Measurements from ENCODE around the gene MARCHF5.

MARCHF5 gene

GRCh38 chr10:92381543-92381954, 90.6 kb downstream of the MARCHF5 start:
- Histone ChIP-seq H2AFZ (ENCODE audit: low read depth, low read length) (no peak overlapping the region), H3K27ac (ENCODE audit: low read length) (no peak overlapping the region), H3K4me1 (ENCODE audit: insufficient read depth, low read length) (no peaks in the 10 kb centered on the region), H3K36me3 (ENCODE audit: insufficient read depth, low read length) (no peaks in the 10 kb centered on the region), H3K27me3 (ENCODE audit: insufficient read depth, low read length, poor library complexity) (peaks cover 4% of the 10 kb centered on the region), H3K4me3 (ENCODE audit: low read depth in 1 of 2, low read length in 2 of 2) (no peak overlapping the region), H3K9me3 (ENCODE audit: insufficient read depth, low read length, severe bottlenecking) (no peaks in the 10 kb centered on the region), H4K20me1 (ENCODE audit: insufficient read depth, low read length) (no peaks in the 10 kb centered on the region), H3K4me2 (ENCODE audit: insufficient read depth, low read length) (no peak overlapping the region), H3K9ac (ENCODE audit: low read depth, low read length) (no peak overlapping the region), H3K79me2 (ENCODE audit: insufficient read depth, low read length) (no peaks in the 10 kb centered on the region)
- no peak for ATAC-seq (ENCODE audit: insufficient read depth, low read depth)
- no peak for DNase-seq
- TF ChIP-seq, protein P1, sequence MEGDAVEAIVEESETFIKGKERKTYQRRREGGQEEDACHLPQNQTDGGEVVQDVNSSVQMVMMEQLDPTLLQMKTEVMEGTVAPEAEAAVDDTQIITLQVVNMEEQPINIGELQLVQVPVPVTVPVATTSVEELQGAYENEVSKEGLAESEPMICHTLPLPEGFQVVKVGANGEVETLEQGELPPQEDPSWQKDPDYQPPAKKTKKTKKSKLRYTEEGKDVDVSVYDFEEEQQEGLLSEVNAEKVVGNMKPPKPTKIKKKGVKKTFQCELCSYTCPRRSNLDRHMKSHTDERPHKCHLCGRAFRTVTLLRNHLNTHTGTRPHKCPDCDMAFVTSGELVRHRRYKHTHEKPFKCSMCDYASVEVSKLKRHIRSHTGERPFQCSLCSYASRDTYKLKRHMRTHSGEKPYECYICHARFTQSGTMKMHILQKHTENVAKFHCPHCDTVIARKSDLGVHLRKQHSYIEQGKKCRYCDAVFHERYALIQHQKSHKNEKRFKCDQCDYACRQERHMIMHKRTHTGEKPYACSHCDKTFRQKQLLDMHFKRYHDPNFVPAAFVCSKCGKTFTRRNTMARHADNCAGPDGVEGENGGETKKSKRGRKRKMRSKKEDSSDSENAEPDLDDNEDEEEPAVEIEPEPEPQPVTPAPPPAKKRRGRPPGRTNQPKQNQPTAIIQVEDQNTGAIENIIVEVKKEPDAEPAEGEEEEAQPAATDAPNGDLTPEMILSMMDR (IDR thresholded peaks at IDR 0.05; ENCODE audit: borderline replicate concordance, extremely low read depth, low read length, poor library complexity, severe bottlenecking) = no peak
- TF ChIP-seq EZH2 (IDR thresholded peaks at IDR 0.05; ENCODE audit: borderline replicate concordance, low read depth, low read length, severe bottlenecking) = no peak

- Histone ChIP-seq H3K4me3 (ENCODE audit: low read depth in 1 of 2, low read length in 2 of 2) (no peak overlapping the region), H3K79me2 (ENCODE audit: insufficient read depth, low read length) (no peaks in the 10 kb centered on the region), H2AFZ (ENCODE audit: low read depth, low read length) (no peak overlapping the region), H3K27me3 (ENCODE audit: insufficient read depth, low read length, poor library complexity) (peaks cover 4% of the 10 kb centered on the region), H3K9ac (ENCODE audit: low read depth, low read length) (no peak overlapping the region), H3K4me2 (ENCODE audit: insufficient read depth, low read length) (no peak overlapping the region), H3K4me1 (ENCODE audit: insufficient read depth, low read length) (no peaks in the 10 kb centered on the region), H3K27ac (ENCODE audit: low read length) (no peak overlapping the region), H4K20me1 (ENCODE audit: insufficient read depth, low read length) (no peaks in the 10 kb centered on the region), H3K9me3 (ENCODE audit: insufficient read depth, low read length, severe bottlenecking) (no peaks in the 10 kb centered on the region), H3K36me3 (ENCODE audit: insufficient read depth, low read length) (no peaks in the 10 kb centered on the region)
- DNase-seq (no peak), ATAC-seq (ENCODE audit: insufficient read depth, low read depth) (no peak)
- TF ChIP-seq EZH2 (IDR thresholded peaks at IDR 0.05; ENCODE audit: borderline replicate concordance, low read depth, low read length, severe bottlenecking) = no peak
- TF ChIP-seq, protein P1 (IDR thresholded peaks at IDR 0.05; ENCODE audit: borderline replicate concordance, extremely low read depth, low read length, poor library complexity, severe bottlenecking) = no peak
These were observed 91.7 kb downstream of the MARCHF5 start for GRCh38 chr10:92382631-92383030.

DNA sequence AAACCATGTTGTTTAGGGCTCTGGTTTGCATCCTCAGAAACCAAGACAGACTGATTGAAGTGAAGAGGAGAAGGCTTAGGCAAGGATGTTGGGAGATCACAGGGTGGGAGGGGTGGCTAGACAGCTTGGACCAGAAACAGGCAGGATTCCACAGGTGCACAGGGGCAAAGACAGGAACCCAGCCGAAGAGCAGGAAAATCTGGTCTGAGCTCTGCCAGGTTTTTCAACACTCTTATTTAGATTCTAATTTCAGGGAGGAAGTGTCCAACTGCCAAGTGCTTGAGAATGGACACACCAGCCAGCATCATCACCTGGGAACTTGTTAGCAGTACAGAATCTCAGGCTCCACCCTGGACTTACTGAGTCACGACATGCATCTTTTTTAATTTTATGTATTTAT, 93.8 kb downstream of the MARCHF5 start:
- no peaks in the 10 kb centered on the region for H4K20me1 ChIP-seq (ENCODE audit: insufficient read depth, low read length)
- H3K9me3 ChIP-seq (ENCODE audit: insufficient read depth, low read length, severe bottlenecking) = no peaks in the 10 kb centered on the region
- H3K36me3 ChIP-seq (ENCODE audit: insufficient read depth, low read length) = no peaks in the 10 kb centered on the region
- no peak overlapping the region for H3K9ac ChIP-seq (ENCODE audit: low read depth, low read length)
- H3K4me1 ChIP-seq (ENCODE audit: insufficient read depth, low read length) = no peaks in the 10 kb centered on the region
- no peak for ATAC-seq (ENCODE audit: insufficient read depth, low read depth)
- no peak overlapping the region for H2AFZ ChIP-seq (ENCODE audit: low read depth, low read length)
- TF ChIP-seq, protein P1 (IDR thresholded peaks at IDR 0.05; ENCODE audit: borderline replicate concordance, extremely low read depth, low read length, poor library complexity, severe bottlenecking) = no peak
- no peak for TF ChIP-seq EZH2 (IDR thresholded peaks at IDR 0.05; ENCODE audit: borderline replicate concordance, low read depth, low read length, severe bottlenecking)
- no peak for DNase-seq
- H3K79me2 ChIP-seq (ENCODE audit: insufficient read depth, low read length) = no peaks in the 10 kb centered on the region
- H3K4me2 ChIP-seq (ENCODE audit: insufficient read depth, low read length) = no peak overlapping the region
- H3K4me3 ChIP-seq (ENCODE audit: low read depth in 1 of 2, low read length in 2 of 2) = no peak overlapping the region
- peaks cover 4% of the 10 kb centered on the region for H3K27me3 ChIP-seq (ENCODE audit: insufficient read depth, low read length, poor library complexity)
- no peak overlapping the region for H3K27ac ChIP-seq (ENCODE audit: low read length)

DNA sequence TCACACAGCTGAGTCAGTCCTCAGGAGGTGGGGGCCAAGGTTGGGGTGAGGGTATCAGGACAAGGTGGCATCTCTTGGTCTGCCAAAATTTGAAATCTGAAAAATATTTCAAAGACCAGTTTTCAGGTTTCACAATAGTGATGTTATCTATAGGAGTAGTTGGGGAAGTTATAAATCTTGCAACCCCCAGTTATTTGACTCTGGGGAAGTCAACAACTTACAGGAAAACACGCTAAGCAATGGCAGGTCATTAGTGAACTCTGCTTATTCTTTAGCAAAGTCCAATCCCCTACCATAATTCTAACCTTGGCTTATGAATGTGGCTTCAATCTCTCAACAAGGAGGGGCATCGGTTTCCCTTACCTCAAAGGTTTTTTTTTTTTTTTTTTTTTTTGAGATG, 94.9 kb downstream of the MARCHF5 start:
- Histone ChIP-seq H3K9me3 (ENCODE audit: insufficient read depth, low read length, severe bottlenecking) (no peaks in the 10 kb centered on the region), H3K27ac (ENCODE audit: low read length) (no peak overlapping the region), H3K4me1 (ENCODE audit: insufficient read depth, low read length) (no peaks in the 10 kb centered on the region), H4K20me1 (ENCODE audit: insufficient read depth, low read length) (no peaks in the 10 kb centered on the region), H3K27me3 (ENCODE audit: insufficient read depth, low read length, poor library complexity) (no peaks in the 10 kb centered on the region), H3K4me3 (ENCODE audit: low read depth in 1 of 2, low read length in 2 of 2) (no peak overlapping the region), H3K79me2 (ENCODE audit: insufficient read depth, low read length) (no peaks in the 10 kb centered on the region), H2AFZ (ENCODE audit: low read depth, low read length) (no peak overlapping the region), H3K4me2 (ENCODE audit: insufficient read depth, low read length) (no peak overlapping the region), H3K9ac (ENCODE audit: low read depth, low read length) (no peak overlapping the region), H3K36me3 (ENCODE audit: insufficient read depth, low read length) (no peaks in the 10 kb centered on the region)
- DNase-seq (no peak), ATAC-seq (ENCODE audit: insufficient read depth, low read depth) (no peak)
- TF ChIP-seq, protein P1 (IDR thresholded peaks at IDR 0.05; ENCODE audit: borderline replicate concordance, extremely low read depth, low read length, poor library complexity, severe bottlenecking) = no peak
- TF ChIP-seq EZH2 (IDR thresholded peaks at IDR 0.05; ENCODE audit: borderline replicate concordance, low read depth, low read length, severe bottlenecking) = no peak

Data from DND-41 (cell line).